GM12878 (cell line): ENCODE results near the gene NRP2. TPM values are rescaled to one million over a fixed set of nuclear protein-coding genes. Genes with fewer than 3 reads are reported as not detected.

Experiments used
- ATAC-seq: fragments of 200-7000 bp; cut with Tn5 transposase; 3 replicates; pipeline ENCODE4 v1.9.1; 2020; ENCODE audit warnings: mild to moderate bottlenecking, moderate library complexity
- BruUV-seq: library from RNA; stranded (reverse); fragments of 400-500 nt; replicated peaks from 2 replicates; lab custom pipeline; 2021; lab: Mats Ljungman, UMichigan
- CTCF ChIA-PET: fragments of 300-600 bp; sonication (Branson Sonifier 250); formaldehyde crosslinking; extraction: SDS; loops from one replicate; lab custom pipeline; 2021; ENCODE audit warnings: inconsistent platforms; lab: Yijun Ruan, JAX
- POLR2A ChIA-PET: fragments of 350-600 bp; formaldehyde crosslinking; extraction: SDS; loops from one replicate; lab custom pipeline; 2021; ENCODE audit warnings: inconsistent platforms; lab: Charles Lee
- RAD21 ChIA-PET: fragments of 300-600 bp; sonication (Branson Sonifier 250); formaldehyde crosslinking; loops from one replicate; lab custom pipeline; 2023; ENCODE audit warnings: antibody characterized with exemption; ENCODE audit not compliant: unreplicated experiment; lab: Charles Lee
- SMC1A ChIA-PET: fragments of 300-600 bp; sonication (Branson Sonifier 250); formaldehyde crosslinking; loops from one replicate; lab custom pipeline; 2023; ENCODE audit not compliant: unreplicated experiment, uncharacterized antibody; lab: Charles Lee
- DNase-seq: peaks from one replicate; pipeline ENCODE4 v3.0.0-alpha.2; 2011; ENCODE audit warnings: low read depth, low spot score
- FAIRE-seq: peaks from 3 replicates; lab custom pipeline; 2011; peaks lifted over from hg19 to GRCh38; lab: Jason Lieb, UNC
- H2AFZ ChIP-seq: 2 replicates; pipeline ENCODE4 v1.6.0; 2011; ENCODE audit warnings: low read depth, low read length, control low read depth; ENCODE audit not compliant: control insufficient read depth
- H3K27ac ChIP-seq: 2 replicates; pipeline ENCODE4 v1.5.1; 2011; ENCODE audit warnings: control low read depth; ENCODE audit not compliant: control insufficient read depth, insufficient read depth
- H3K27me3 ChIP-seq, 2 experiments: replicated peaks in 1 of 2; 2 replicates each; pipeline versions ENCODE4 v1.6.0 to v1.6.1; 2011; ENCODE audit warnings: low read length in 1 of 2; ENCODE audit not compliant: control insufficient read depth in 2 of 2, insufficient read depth in 2 of 2
- H3K36me3 ChIP-seq, 2 experiments: 2 replicates each; pipeline ENCODE4 v1.5.1; 2011; ENCODE audit warnings: low read length in 1 of 2; ENCODE audit not compliant: control insufficient read depth in 2 of 2, insufficient read depth in 2 of 2
- H3K4me1 ChIP-seq: 2 replicates; pipeline ENCODE4 v1.6.1; 2011; ENCODE audit warnings: mild to moderate bottlenecking, low read length, moderate library complexity, mixed read lengths; ENCODE audit not compliant: control insufficient read depth, insufficient read depth
- H3K4me2 ChIP-seq: 2 replicates; pipeline ENCODE4 v1.6.0; 2011; ENCODE audit warnings: control low read depth; ENCODE audit not compliant: control insufficient read depth, insufficient read depth
- H3K4me3 ChIP-seq: fragments of 200-600 bp; sonication (generic); 2 replicates; pipeline ENCODE4 v1.5.1; 2016
- H3K79me2 ChIP-seq: 2 replicates; pipeline ENCODE4 v1.6.0; 2011; ENCODE audit warnings: low read length; ENCODE audit not compliant: control insufficient read depth, insufficient read depth
- H3K9ac ChIP-seq: 2 replicates; pipeline ENCODE4 v1.8.0; 2011; ENCODE audit warnings: low read length, control low read depth, mixed read lengths; ENCODE audit not compliant: control insufficient read depth, insufficient read depth
- H3K9me3 ChIP-seq: replicated peaks from 3 replicates; pipeline ENCODE4 v1.5.1; 2011; ENCODE audit warnings: mild to moderate bottlenecking, low read length; ENCODE audit not compliant: control insufficient read depth, insufficient read depth
- H4K20me1 ChIP-seq: 2 replicates; pipeline ENCODE4 v1.6.0; 2011; ENCODE audit not compliant: control insufficient read depth, insufficient read depth
- CBX5 ChIP-seq: sonication (generic); IDR thresholded peaks from 2 replicates; pipeline ENCODE4 v1.6.1; 2016; ENCODE audit warnings: low read depth, moderate library complexity, mild to moderate bottlenecking, inconsistent platforms
- CHD1 ChIP-seq: IDR thresholded peaks from 2 replicates; pipeline ENCODE4 v1.6.1; 2012; ENCODE audit warnings: low read depth, low read length, improper control_type of control experiment
- E2F8 ChIP-seq: fragments of 450-650 bp; IDR thresholded peaks from 2 replicates; pipeline ENCODE4 v1.6.1; 2018; ENCODE audit warnings: mild to moderate bottlenecking, low read depth, moderate library complexity; ENCODE audit not compliant: partially characterized antibody
- MAX ChIP-seq: IDR thresholded peaks from 2 replicates; pipeline ENCODE4 v1.6.1; 2012; ENCODE audit warnings: low read depth, low read length, improper control_type of control experiment
- MYC ChIP-seq: IDR thresholded peaks from 2 replicates; pipeline ENCODE4 v1.6.1; 2011; ENCODE audit warnings: mild to moderate bottlenecking, low read length, moderate library complexity, inconsistent platforms; ENCODE audit not compliant: insufficient read depth, insufficient replicate concordance, insufficient read length, severe bottlenecking
- NKRF ChIP-seq: fragments of 450-650 bp; conservative IDR thresholded peaks from 2 replicates; pipeline ENCODE4 v1.6.1; 2017; ENCODE audit warnings: mild to moderate bottlenecking, moderate library complexity
- PAX8 ChIP-seq: fragments of 450-650 bp; IDR thresholded peaks from 2 replicates; pipeline ENCODE4 v1.6.1; 2017; ENCODE audit warnings: mild to moderate bottlenecking, moderate library complexity
- SKIL ChIP-seq: fragments of 450-650 bp; IDR thresholded peaks from 2 replicates; pipeline ENCODE4 v1.6.1; 2017; ENCODE audit warnings: mild to moderate bottlenecking, low read depth, inconsistent platforms; ENCODE audit not compliant: poor library complexity, severe bottlenecking
- WGBS: methylation state at CpG from one replicate; pipeline ENCODE4 v1.1.6; 2016; ENCODE audit warnings: low lambda C conversion rate; ENCODE audit not compliant: insufficient replicate concordance, insufficient coverage; ENCODE audit errors: missing lambda C conversion rate; 5-methylcytosine and 5-hydroxymethylcytosine counted together
- in situ Hi-C: fragments of 300-500 bp; cut with MboI; formaldehyde crosslinking; loops from 9 replicates; pipeline ENCODE4 v1.14.3; 2018; ENCODE audit warnings: mixed read lengths
- intact Hi-C: fragments of 100-400 bp; cut with micrococcal nuclease; formaldehyde crosslinking; loops from one replicate; pipeline ENCODE4 v1.14.2; 2022; ENCODE audit not compliant: unreplicated experiment
- polyA plus RNA-seq, 11 experiments: library from polyadenylated mRNA; depleted of rRNA in 4 of 11; unstranded in 6 of 11; stranded (reverse) in 5 of 11; fragments of >200 nt; fragmentation: Nextera tagmentation in 4 of 11; fragmentation: Illumina TruSeq in 1 of 11; extraction: Ambion mirVana in 4 of 11; extraction: Trizol in 1 of 11; gene quantifications; 1 replicate in 1 of 11; 2 replicates in 10 of 11; pipeline versions ENCODE4 v1.2.1 to v1.2.3, GENCODE V29; 2011 to 2016; ENCODE audit warnings: inconsistent platforms in 2 of 11, missing spikeins in 2 of 11, low read depth in 1 of 11
- total RNA-seq, 4 experiments: library from RNA; depleted of rRNA in 3 of 4; stranded (reverse); fragments of >200 nt in 3 of 4; fragmentation: Illumina TruSeq in 1 of 4; extraction: Trizol in 1 of 4; gene quantifications; 2 replicates each; pipeline versions ENCODE4 v1.2.1 to v1.2.3, GENCODE V29; 2013 to 2021

Gene NRP2
- total and polyA plus RNA-seq, 10 of the 15 experiments (the other 5 are each of a cell fraction or from before 2014, with no cell fraction given) = 0.06 to 1.2 (median 0.46) TPM

DNA sequence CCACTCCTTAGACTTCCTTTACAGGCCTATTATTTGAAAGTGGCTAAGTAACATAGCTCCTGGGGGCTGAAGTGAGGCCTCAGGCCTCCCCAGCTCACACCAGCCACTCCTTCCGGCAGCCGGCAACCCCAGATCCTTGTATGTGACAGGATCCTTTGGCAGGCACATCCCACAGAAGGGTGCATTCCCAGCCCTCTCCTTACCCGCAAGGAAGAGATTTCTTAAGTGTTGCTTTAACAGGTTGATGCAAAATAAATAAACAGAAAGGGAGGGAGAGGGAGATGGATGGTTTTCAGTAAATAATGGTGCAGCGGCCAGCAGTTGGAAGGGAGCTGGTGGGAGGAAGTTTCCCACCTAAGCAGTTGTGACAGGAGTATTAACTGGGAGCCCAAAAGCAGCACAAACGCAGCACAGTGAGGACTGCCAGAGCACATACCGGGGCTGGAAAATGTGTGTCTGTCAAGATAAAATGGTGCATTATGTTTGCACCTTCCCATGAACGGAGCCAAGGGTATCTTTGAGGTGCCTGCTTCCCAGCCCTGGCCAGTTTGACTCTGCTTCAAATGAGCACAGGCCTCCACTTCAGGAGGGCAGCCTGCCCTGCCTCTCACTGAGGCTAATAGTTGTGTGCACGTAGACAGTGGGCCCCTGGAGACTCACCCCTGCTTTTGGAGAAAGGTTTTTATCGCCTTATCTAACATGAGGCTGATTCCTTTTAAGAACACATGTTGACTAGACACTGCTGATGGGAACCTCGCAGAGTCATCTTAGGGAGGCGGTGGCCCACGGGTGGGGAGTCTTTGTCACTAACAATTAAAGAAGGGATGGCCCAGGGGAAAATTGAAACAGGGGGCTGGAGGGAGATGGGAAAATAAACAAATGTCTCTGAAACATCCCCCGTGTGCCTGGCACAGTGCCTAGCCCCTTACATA lies 32.8 kb downstream of the NRP2 start:
- POLR2A ChIA-PET = interaction anchor here (2.1 kb wide), 1 partner anchor 11 kb away, joined by 7 read pairs; no protein-coding TSS in a partner anchor
- 85% methylated on average over 13 of the region's 13 CpGs for WGBS
- peak overlapping the region; percentile 79 for H3K27ac ChIP-seq
- no peak for TF ChIP-seq CBX5
- no peak for TF ChIP-seq CHD1
- TF ChIP-seq MYC = no peak
- no peak for TF ChIP-seq MAX
- no peak for TF ChIP-seq PAX8
- no peak for TF ChIP-seq SKIL
- no peak for TF ChIP-seq NKRF
- no peak for TF ChIP-seq E2F8
- TF ChIP-seq, all 136 proteins: peak for 0
- Histone ChIP-seq H4K20me1 (no peaks in the 10 kb centered on the region), H3K9me3 (no peaks in the 10 kb centered on the region), H3K4me3 (no peak overlapping the region), H3K36me3 (no peaks in the 10 kb centered on the region), H3K4me1 (peaks cover 30% of the 10 kb centered on the region), H3K27me3 (no peaks in the 10 kb centered on the region), H3K4me2 (peak overlapping the region; percentile 3; the same call in 1 of the 2 replicates), H2AFZ (peak overlapping the region; percentile 75), H3K79me2 (no peaks in the 10 kb centered on the region), H3K9ac (peak overlapping the region; percentile 58)
- CTCF ChIA-PET = interaction anchor here (1.0 to 1.6 kb wide), 2 partner anchors 40 to 233 kb away, joined by 3 to 4 read pairs; no protein-coding TSS in a partner anchor
- in situ Hi-C loops (loop anchor here (25.0 kb wide), 1 partner anchor 1622 kb away; no protein-coding TSS in a partner anchor), intact Hi-C loops (no loop called here)
- ATAC-seq (no peak; the same call in 2 of the 3 replicates), FAIRE-seq (no peak), DNase-seq (no peak)
- RAD21 ChIA-PET = no interaction called here
- SMC1A ChIA-PET = interaction anchor here (0.6 to 6.4 kb wide), 3 partner anchors 15 to 800 kb away, joined by 3 to 50 read pairs (median 3); no protein-coding TSS in a partner anchor
- no TSS peak for BruUV-seq
